Measurements from ENCODE around the gene CLEC1B.

The CLEC1B gene

GRCh38 chr12:10025236-10025635, 26.3 kb upstream of the CLEC1B start:
- no peak overlapping the region for H3K9ac ChIP-seq (ENCODE audit: insufficient read length)
- TF ChIP-seq EZH2 (IDR thresholded peaks at IDR 0.05) (no peak), FOXP2 (optimal IDR thresholded peaks at IDR 0.05; ENCODE audit: control extremely low read depth, extremely low read length, insufficient read depth) (no peak), POLR2AphosphoS5 (IDR thresholded peaks at IDR 0.05; ENCODE audit: borderline replicate concordance, low read depth, low read length) (no peak)
- H3K27ac ChIP-seq = no peak overlapping the region
- no peaks in the 10 kb centered on the region for H3K9me3 ChIP-seq (ENCODE audit: low read depth, low read length)
- H3K4me3 ChIP-seq = no peak overlapping the region
- DNase-seq (ENCODE audit: low read depth, low spot score) = no peak
- H3K36me3 ChIP-seq (ENCODE audit: insufficient read depth, low read length) = no peaks in the 10 kb centered on the region

- Histone ChIP-seq H3K27ac (no peak overlapping the region), H3K4me3 (no peak overlapping the region), H3K36me3 (ENCODE audit: insufficient read depth, low read length) (no peaks in the 10 kb centered on the region), H3K9ac (ENCODE audit: insufficient read length) (no peak overlapping the region), H3K9me3 (ENCODE audit: low read depth, low read length) (no peaks in the 10 kb centered on the region)
- DNase-seq (ENCODE audit: low read depth, low spot score) = no peak
- TF ChIP-seq FOXP2 (optimal IDR thresholded peaks at IDR 0.05; ENCODE audit: control extremely low read depth, extremely low read length, insufficient read depth) = no peak
- no peak for TF ChIP-seq POLR2AphosphoS5 (IDR thresholded peaks at IDR 0.05; ENCODE audit: borderline replicate concordance, low read depth, low read length)
- no peak for TF ChIP-seq EZH2 (IDR thresholded peaks at IDR 0.05)
Measured at GRCh38 chr12:10021342-10021741, 22.4 kb upstream of the CLEC1B start.

- TF ChIP-seq POLR2AphosphoS5 (IDR thresholded peaks at IDR 0.05; ENCODE audit: borderline replicate concordance, low read depth, low read length) (no peak), EZH2 (IDR thresholded peaks at IDR 0.05) (no peak), FOXP2 (optimal IDR thresholded peaks at IDR 0.05; ENCODE audit: control extremely low read depth, extremely low read length, insufficient read depth) (no peak)
- H3K27ac ChIP-seq = no peak overlapping the region
- no peaks in the 10 kb centered on the region for H3K9me3 ChIP-seq (ENCODE audit: low read depth, low read length)
- H3K9ac ChIP-seq (ENCODE audit: insufficient read length) = no peak overlapping the region
- no peaks in the 10 kb centered on the region for H3K36me3 ChIP-seq (ENCODE audit: insufficient read depth, low read length)
- DNase-seq (ENCODE audit: low read depth, low spot score) = no peak
- no peak overlapping the region for H3K4me3 ChIP-seq
Measured at GRCh38 chr12:10018386-10018785, 19.5 kb upstream of the CLEC1B start.

GRCh38 chr12:10016881-10017280, 18.0 kb upstream of the CLEC1B start:
- TF ChIP-seq POLR2AphosphoS5 (IDR thresholded peaks at IDR 0.05; ENCODE audit: borderline replicate concordance, low read depth, low read length) (no peak), EZH2 (IDR thresholded peaks at IDR 0.05) (no peak), FOXP2 (optimal IDR thresholded peaks at IDR 0.05; ENCODE audit: control extremely low read depth, extremely low read length, insufficient read depth) (no peak)

GRCh38 chr12:10015450-10015849, 16.5 kb upstream of the CLEC1B start:
- DNase-seq (ENCODE audit: low read depth, low spot score) = no peak
- no peaks in the 10 kb centered on the region for H3K36me3 ChIP-seq (ENCODE audit: insufficient read depth, low read length)
- TF ChIP-seq EZH2 (IDR thresholded peaks at IDR 0.05) = no peak
- no peak for TF ChIP-seq FOXP2 (optimal IDR thresholded peaks at IDR 0.05; ENCODE audit: control extremely low read depth, extremely low read length, insufficient read depth)
- TF ChIP-seq POLR2AphosphoS5 (IDR thresholded peaks at IDR 0.05; ENCODE audit: borderline replicate concordance, low read depth, low read length) = no peak
- H3K4me3 ChIP-seq = no peak overlapping the region
- H3K9me3 ChIP-seq (ENCODE audit: low read depth, low read length) = no peaks in the 10 kb centered on the region
- no peak overlapping the region for H3K9ac ChIP-seq (ENCODE audit: insufficient read length)
- H3K27ac ChIP-seq = no peak overlapping the region

More at GRCh38 chr12:10016881-10017280, 18.0 kb upstream of the CLEC1B start:
- H3K4me3 ChIP-seq = no peak overlapping the region
- no peak for DNase-seq (ENCODE audit: low read depth, low spot score)
- no peak overlapping the region for H3K9ac ChIP-seq (ENCODE audit: insufficient read length)
- no peaks in the 10 kb centered on the region for H3K36me3 ChIP-seq (ENCODE audit: insufficient read depth, low read length)
- no peak overlapping the region for H3K27ac ChIP-seq
- H3K9me3 ChIP-seq (ENCODE audit: low read depth, low read length) = no peaks in the 10 kb centered on the region

GRCh38 chr12:10012630-10013330, 13.9 kb upstream of the CLEC1B start:
- TF ChIP-seq FOXP2 (optimal IDR thresholded peaks at IDR 0.05; ENCODE audit: control extremely low read depth, extremely low read length, insufficient read depth) (no peak), EZH2 (IDR thresholded peaks at IDR 0.05) (no peak), POLR2AphosphoS5 (IDR thresholded peaks at IDR 0.05; ENCODE audit: borderline replicate concordance, low read depth, low read length) (no peak)

GRCh38 chr12:10001171-10001776, 2.4 kb upstream of the CLEC1B start:
- Histone ChIP-seq H3K9ac (ENCODE audit: insufficient read length) (no peak overlapping the region), H3K9me3 (ENCODE audit: low read depth, low read length) (no peaks in the 10 kb centered on the region), H3K4me3 (no peak overlapping the region), H3K27ac (no peak overlapping the region), H3K36me3 (ENCODE audit: insufficient read depth, low read length) (no peaks in the 10 kb centered on the region)
- TF ChIP-seq EZH2 (IDR thresholded peaks at IDR 0.05) = no peak
- no peak for TF ChIP-seq FOXP2 (optimal IDR thresholded peaks at IDR 0.05; ENCODE audit: control extremely low read depth, extremely low read length, insufficient read depth)
- no peak for TF ChIP-seq POLR2AphosphoS5 (IDR thresholded peaks at IDR 0.05; ENCODE audit: borderline replicate concordance, low read depth, low read length)
- no peak for DNase-seq (ENCODE audit: low read depth, low spot score)

More at GRCh38 chr12:10012630-10013330, 13.9 kb upstream of the CLEC1B start:
- DNase-seq (ENCODE audit: low read depth, low spot score) = no peak
- no peak overlapping the region for H3K27ac ChIP-seq
- H3K4me3 ChIP-seq = no peak overlapping the region
- H3K9me3 ChIP-seq (ENCODE audit: low read depth, low read length) = no peaks in the 10 kb centered on the region
- no peaks in the 10 kb centered on the region for H3K36me3 ChIP-seq (ENCODE audit: insufficient read depth, low read length)
- H3K9ac ChIP-seq (ENCODE audit: insufficient read length) = no peak overlapping the region

- H3K9me3 ChIP-seq (ENCODE audit: low read depth, low read length) = no peaks in the 10 kb centered on the region
- H3K4me3 ChIP-seq = no peak overlapping the region
- TF ChIP-seq FOXP2 (optimal IDR thresholded peaks at IDR 0.05; ENCODE audit: control extremely low read depth, extremely low read length, insufficient read depth) = no peak
- no peak for TF ChIP-seq EZH2 (IDR thresholded peaks at IDR 0.05)
- TF ChIP-seq POLR2AphosphoS5 (IDR thresholded peaks at IDR 0.05; ENCODE audit: borderline replicate concordance, low read depth, low read length) = no peak
- no peak for DNase-seq (ENCODE audit: low read depth, low spot score)
- H3K27ac ChIP-seq = no peak overlapping the region
- H3K36me3 ChIP-seq (ENCODE audit: insufficient read depth, low read length) = no peaks in the 10 kb centered on the region
- H3K9ac ChIP-seq (ENCODE audit: insufficient read length) = no peak overlapping the region
Measured at GRCh38 chr12:9992296-9992695, 6.6 kb downstream of the CLEC1B start.

Data from SK-N-MC (cell line).